HepG2 (cell line): ENCODE data around the gene ZCCHC7. TPM values are rescaled to one million over a fixed set of nuclear protein-coding genes. Genes with fewer than 3 reads are reported as not detected.

Experiments
- ATAC-seq: fragments of 200-7000 bp; cut with Tn5 transposase; 3 replicates; pipeline ENCODE4 v1.9.1; 2020; ENCODE audit warnings: mild to moderate bottlenecking, moderate library complexity
- BruUV-seq: library from RNA; stranded (reverse); fragments of 400-500 nt; replicated peaks from 2 replicates; lab custom pipeline; 2021; lab: Mats Ljungman, UMichigan
- CTCF ChIA-PET: fragments of 300-600 bp; formaldehyde crosslinking; extraction: SDS; loops from one replicate; lab custom pipeline; 2021; ENCODE audit warnings: low total read pairs, inconsistent platforms, low intra/inter-chr PET ratio; lab: Yijun Ruan, JAX
- POLR2A ChIA-PET: fragments of 350-600 bp; sonication (Branson Sonifier 250); formaldehyde crosslinking; loops from one replicate; lab custom pipeline; 2020; ENCODE audit warnings: antibody characterized with exemption, inconsistent platforms; lab: Yijun Ruan, JAX
- DNase-seq: peaks from one replicate; pipeline ENCODE4 v3.0.0-alpha.2; 2015; ENCODE audit warnings: low spot score
- FAIRE-seq: peaks from 3 replicates; lab custom pipeline; 2011; peaks lifted over from hg19 to GRCh38; lab: Jason Lieb, UNC
- H2AFZ ChIP-seq: one replicate; pipeline ENCODE4 v1.6.1; 2011; ENCODE audit warnings: low read length, inconsistent platforms
- H3K27ac ChIP-seq: fragments of 300-600 bp; 3 replicates; pipeline ENCODE4 v1.8.0; 2011; ENCODE audit warnings: mixed run types, mild to moderate bottlenecking, mixed read lengths, low read length, inconsistent platforms; ENCODE audit not compliant: insufficient read depth; ENCODE audit errors: extremely low read length
- H3K27me3 ChIP-seq, 2 experiments: fragments of 200-600 bp in 1 of 2; 2 replicates in 1 of 2; 3 replicates in 1 of 2; pipeline versions ENCODE4 v1.6.0 to v1.8.0; 2011; ENCODE audit warnings: low read length in 2 of 2, mild to moderate bottlenecking in 2 of 2, moderate library complexity in 2 of 2, inconsistent platforms in 1 of 2; ENCODE audit not compliant: insufficient read depth in 2 of 2, control insufficient read depth in 1 of 2
- H3K36me3 ChIP-seq, 2 experiments: fragments of 200-600 bp in 1 of 2; replicated peaks in 1 of 2; 2 replicates in 1 of 2; 3 replicates in 1 of 2; pipeline versions ENCODE4 v1.5.1 to v1.8.0; 2011; ENCODE audit warnings: low read length in 2 of 2, inconsistent platforms in 1 of 2; ENCODE audit not compliant: insufficient read depth in 2 of 2, control insufficient read depth in 1 of 2
- H3K4me1 ChIP-seq: 2 replicates; pipeline ENCODE4 v1.5.1; 2012; ENCODE audit warnings: low read length, inconsistent platforms; ENCODE audit not compliant: insufficient read depth
- H3K4me2 ChIP-seq: 2 replicates; pipeline ENCODE4 v1.6.0; 2011; ENCODE audit warnings: low read depth, low read length, inconsistent platforms
- H3K4me3 ChIP-seq, 3 experiments: fragments of 200-600 bp in 1 of 3; sonication (generic), shearing (Covaris generic) in 1 of 3; replicated peaks in 1 of 3; 2 replicates each; pipeline ENCODE4 v1.5.1; 2011 to 2016; ENCODE audit warnings: low read length in 3 of 3, inconsistent platforms in 2 of 3, low read depth in 2 of 3, mild to moderate bottlenecking in 2 of 3, control low read depth in 1 of 3, mixed read lengths in 1 of 3; ENCODE audit not compliant: insufficient read depth in 1 of 3
- H3K79me2 ChIP-seq: one replicate; pipeline ENCODE4 v1.6.1; 2011; ENCODE audit warnings: low read length, inconsistent platforms; ENCODE audit not compliant: insufficient read depth
- H3K9ac ChIP-seq: 2 replicates; pipeline ENCODE4 v1.6.0; 2011; ENCODE audit warnings: mild to moderate bottlenecking, low read depth, low read length, inconsistent platforms; ENCODE audit not compliant: insufficient read depth
- H3K9me3 ChIP-seq: 2 replicates; pipeline ENCODE4 v1.5.1; 2012; ENCODE audit warnings: mild to moderate bottlenecking, low read length
- H4K20me1 ChIP-seq: 2 replicates; pipeline ENCODE4 v1.6.0; 2011; ENCODE audit warnings: inconsistent platforms, mild to moderate bottlenecking, low read length, moderate library complexity; ENCODE audit not compliant: insufficient read depth
- HDAC1 ChIP-seq: sonication (generic); formaldehyde crosslinking; IDR thresholded peaks from 2 replicates; pipeline ENCODE4 v1.5.1; 2020; ENCODE audit warnings: mild to moderate bottlenecking, missing genetic modification reagents
- JUNB ChIP-seq: sonication (generic); formaldehyde crosslinking; IDR thresholded peaks from 2 replicates; pipeline ENCODE4 v1.8.0; 2022; ENCODE audit warnings: missing genetic modification reagents, mild to moderate bottlenecking, borderline replicate concordance
- ZFP37 ChIP-seq: sonication (generic); formaldehyde crosslinking; IDR thresholded peaks from 2 replicates; pipeline ENCODE4 v1.4.0; 2020; ENCODE audit warnings: missing genetic modification reagents, borderline replicate concordance
- WGBS: methylation state at CpG from one replicate; pipeline ENCODE4 v1.1.6; 2017; ENCODE audit warnings: low lambda C conversion rate; 5-methylcytosine and 5-hydroxymethylcytosine counted together
- in situ Hi-C: cut with HindIII; loops from 2 replicates; pipeline ENCODE4 v1.10.0; 2017; ENCODE audit warnings: low pct_unique_long_range_greater_than_20kb; ENCODE audit not compliant: extremely low pct_ligation_motif_present
- intact Hi-C: fragments of 100-400 bp; cut with micrococcal nuclease; formaldehyde crosslinking; loops from one replicate; pipeline ENCODE4 v1.10.0; 2022; ENCODE audit not compliant: unreplicated experiment
- polyA plus RNA-seq, 8 experiments: library from polyadenylated mRNA; depleted of rRNA in 3 of 8; stranded (reverse) in 7 of 8; unstranded in 1 of 8; fragments of >200 nt; fragmentation: Illumina TruSeq in 4 of 8; extraction: Trizol in 4 of 8; gene quantifications; 2 replicates each; pipeline versions ENCODE4 v1.2.1 to v1.2.3, GENCODE V29; 2011 to 2016; ENCODE audit warnings: low read depth in 4 of 8, missing spikeins in 1 of 8, mixed read lengths in 1 of 8; ENCODE audit not compliant: insufficient read depth in 1 of 8
- total RNA-seq, 5 experiments: library from RNA; depleted of rRNA; stranded (reverse); fragments of >200 nt; fragmentation: Illumina TruSeq; extraction: Trizol; gene quantifications; 2 replicates each; pipeline ENCODE4 v1.2.3, GENCODE V29; 2016; ENCODE audit warnings: low read depth in 1 of 5
- TF ChIP-seq, protein P1 (sequence below): sonication (generic); formaldehyde crosslinking; IDR thresholded peaks from 2 replicates; pipeline ENCODE4 v1.8.1; 2022; ENCODE audit warnings: low read depth, mild to moderate bottlenecking, missing genetic modification reagents
- TF ChIP-seq, protein P2 (sequence below): sonication (generic); formaldehyde crosslinking; IDR thresholded peaks from 2 replicates; pipeline ENCODE4 v1.4.0; 2020; ENCODE audit warnings: missing genetic modification reagents, borderline replicate concordance
- TF ChIP-seq, protein P3 (sequence below): IDR thresholded peaks from 2 replicates; pipeline ENCODE4 v1.6.1; 2016; ENCODE audit warnings: missing biosample characterization, missing genetic modification reagents, low read depth

The ZCCHC7 gene
- total and polyA plus RNA-seq, 2 of the 13 experiments (the other 11 are each of a cell fraction or from before 2014, with no cell fraction given), result 13.6 to 19.3 TPM

- 94% methylated on average over 4 of the region's 4 CpGs for WGBS
- Histone ChIP-seq H3K4me1 (no peaks in the 10 kb centered on the region), H3K79me2 (no peaks in the 10 kb centered on the region), H3K36me3 (peaks cover 1 to 3% of the 10 kb centered on the region in 2 experiments; a peak in 2 of 5 replicates), H3K27me3 (no peaks in the 10 kb centered on the region), H3K9me3 (no peaks in the 10 kb centered on the region), H3K9ac (no peak overlapping the region), H3K27ac (no peak overlapping the region), H3K4me2 (no peak overlapping the region), H4K20me1 (no peaks in the 10 kb centered on the region), H2AFZ (no peak overlapping the region), H3K4me3 (no peak overlapping the region)
- no peak for DNase-seq
- ChIA-PET CTCF (no interaction called here), POLR2A (no interaction called here)
- TF ChIP-seq, protein P1, sequence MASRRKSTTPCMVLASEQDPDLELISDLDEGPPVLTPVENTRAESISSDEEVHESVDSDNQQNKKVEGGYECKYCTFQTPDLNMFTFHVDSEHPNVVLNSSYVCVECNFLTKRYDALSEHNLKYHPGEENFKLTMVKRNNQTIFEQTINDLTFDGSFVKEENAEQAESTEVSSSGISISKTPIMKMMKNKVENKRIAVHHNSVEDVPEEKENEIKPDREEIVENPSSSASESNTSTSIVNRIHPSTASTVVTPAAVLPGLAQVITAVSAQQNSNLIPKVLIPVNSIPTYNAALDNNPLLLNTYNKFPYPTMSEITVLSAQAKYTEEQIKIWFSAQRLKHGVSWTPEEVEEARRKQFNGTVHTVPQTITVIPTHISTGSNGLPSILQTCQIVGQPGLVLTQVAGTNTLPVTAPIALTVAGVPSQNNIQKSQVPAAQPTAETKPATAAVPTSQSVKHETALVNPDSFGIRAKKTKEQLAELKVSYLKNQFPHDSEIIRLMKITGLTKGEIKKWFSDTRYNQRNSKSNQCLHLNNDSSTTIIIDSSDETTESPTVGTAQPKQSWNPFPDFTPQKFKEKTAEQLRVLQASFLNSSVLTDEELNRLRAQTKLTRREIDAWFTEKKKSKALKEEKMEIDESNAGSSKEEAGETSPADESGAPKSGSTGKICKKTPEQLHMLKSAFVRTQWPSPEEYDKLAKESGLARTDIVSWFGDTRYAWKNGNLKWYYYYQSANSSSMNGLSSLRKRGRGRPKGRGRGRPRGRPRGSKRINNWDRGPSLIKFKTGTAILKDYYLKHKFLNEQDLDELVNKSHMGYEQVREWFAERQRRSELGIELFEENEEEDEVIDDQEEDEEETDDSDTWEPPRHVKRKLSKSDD (CRISPR knock-in tag), result no peak
- TF ChIP-seq ZFP37 (CRISPR knock-in tag) (no peak), HDAC1 (no peak), JUNB (CRISPR knock-in tag) (no peak)
- TF ChIP-seq, protein P2, sequence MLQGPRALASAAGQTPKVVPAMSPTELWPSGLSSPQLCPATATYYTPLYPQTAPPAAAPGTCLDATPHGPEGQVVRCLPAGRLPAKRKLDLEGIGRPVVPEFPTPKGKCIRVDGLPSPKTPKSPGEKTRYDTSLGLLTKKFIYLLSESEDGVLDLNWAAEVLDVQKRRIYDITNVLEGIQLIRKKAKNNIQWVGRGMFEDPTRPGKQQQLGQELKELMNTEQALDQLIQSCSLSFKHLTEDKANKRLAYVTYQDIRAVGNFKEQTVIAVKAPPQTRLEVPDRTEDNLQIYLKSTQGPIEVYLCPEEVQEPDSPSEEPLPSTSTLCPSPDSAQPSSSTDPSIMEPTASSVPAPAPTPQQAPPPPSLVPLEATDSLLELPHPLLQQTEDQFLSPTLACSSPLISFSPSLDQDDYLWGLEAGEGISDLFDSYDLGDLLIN (CRISPR knock-in tag), result no peak
- TF ChIP-seq, protein P3, sequence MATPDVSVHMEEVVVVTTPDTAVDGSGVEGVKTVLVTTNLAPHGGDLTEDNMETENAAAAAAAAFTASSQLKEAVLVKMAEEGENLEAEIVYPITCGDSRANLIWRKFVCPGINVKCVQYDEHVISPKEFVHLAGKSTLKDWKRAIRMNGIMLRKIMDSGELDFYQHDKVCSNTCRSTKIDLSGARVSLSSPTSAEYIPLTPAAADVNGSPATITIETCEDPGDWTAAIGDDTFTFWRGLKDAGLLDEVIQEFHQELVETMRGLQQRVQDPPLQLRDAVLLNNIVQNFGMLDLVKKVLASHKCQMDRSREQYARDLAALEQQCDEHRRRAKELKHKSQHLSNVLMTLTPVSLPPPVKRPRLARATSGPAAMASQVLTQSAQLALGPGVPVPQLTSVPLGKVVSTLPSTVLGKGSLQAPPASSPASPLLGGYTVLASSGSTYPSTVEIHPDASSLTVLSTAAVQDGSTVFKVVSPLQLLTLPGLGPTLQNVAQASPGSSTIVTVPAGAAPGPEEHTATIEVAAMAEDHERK (CRISPR knock-in tag), result no peak
- BruUV-seq, result no TSS peak
- in situ Hi-C loops (no loop called here), intact Hi-C loops (no loop called here)
- no peak for ATAC-seq
- FAIRE-seq, result no peak
Observed at GRCh38 chr9:37191403-37192089, 71.2 kb downstream of the ZCCHC7 start.
